Suprapubic skin (tissue), 4 donors: ENCODE results near the gene FAM78B.

Experiments used
- CTCF ChIP-seq, 2 donors: fragments of 200-600 bp in 1 of 2; fragments of 450-650 bp in 1 of 2; sonication (generic) in 1 of 2; IDR thresholded peaks; one replicate each; pipeline ENCODE4 v1.5.1; 2016 to 2019; ENCODE audit warnings: antibody characterized with exemption in 2 of 2, mild to moderate bottlenecking in 1 of 2, moderate library complexity in 1 of 2
- EP300 ChIP-seq: sonication (generic); formaldehyde crosslinking; IDR thresholded peaks from one replicate; pipeline ENCODE4 v1.6.1; 2017; ENCODE audit warnings: antibody characterized with exemption
- POLR2A ChIP-seq, 2 donors: fragments of 450-650 bp; IDR thresholded peaks; one replicate each; pipeline ENCODE4 v1.6.1; 2017; ENCODE audit warnings: antibody characterized with exemption in 2 of 2, mild to moderate bottlenecking in 2 of 2, moderate library complexity in 2 of 2
- POLR2AphosphoS5 ChIP-seq, 3 donors: sonication (generic); formaldehyde crosslinking; IDR thresholded peaks; one replicate each; pipeline ENCODE4 v1.6.1; 2017; ENCODE audit warnings: antibody characterized with exemption in 3 of 3

- TF ChIP-seq CTCF (IDR thresholded peaks at IDR 0.05) (no peak), POLR2A (IDR thresholded peaks at IDR 0.05) (no peak), POLR2AphosphoS5 (IDR thresholded peaks at IDR 0.05) (no peak), EP300 (no peak)
These were observed 18.1 kb upstream of the FAM78B start for GRCh38 chr1:166184897-166185296.
